Upper lobe of right lung (tissue), 1 donor: ENCODE results near the gene ZNF236. TPM values are rescaled to one million over a fixed set of nuclear protein-coding genes. Genes with fewer than 3 reads are reported as not detected.
A peak's percentile ranks its signal among the peaks of the same experiment; 100 is the strongest.

ENCODE experiments used
- ATAC-seq: fragments of 200-7000 bp; cut with Tn5 transposase; one replicate; pipeline ENCODE4 v1.9.1; 2020; ENCODE audit warnings: mild to moderate bottlenecking, moderate library complexity
- DNase-seq: peaks from one replicate; pipeline ENCODE4 v3.0.0-alpha.2; 2020
- H3K27ac ChIP-seq: fragments of 200-600 bp; one replicate; pipeline ENCODE4 v1.8.0; 2022
- H3K27me3 ChIP-seq: fragments of 200-600 bp; one replicate; pipeline ENCODE4 v1.8.0; 2022; ENCODE audit warnings: mild to moderate bottlenecking
- H3K36me3 ChIP-seq: fragments of 200-600 bp; one replicate; pipeline ENCODE4 v1.8.0; 2022
- H3K4me1 ChIP-seq: fragments of 200-600 bp; one replicate; pipeline ENCODE4 v1.8.0; 2022
- H3K4me3 ChIP-seq: fragments of 200-600 bp; one replicate; pipeline ENCODE4 v1.8.0; 2022; ENCODE audit warnings: mild to moderate bottlenecking
- H3K9me3 ChIP-seq: fragments of 200-600 bp; one replicate; pipeline ENCODE4 v1.8.0; 2022
- intact Hi-C: fragments of 100-400 bp; cut with DNase I; formaldehyde crosslinking; loops from one replicate; pipeline ENCODE4 v1.11.0; 2022
- total RNA-seq: library from RNA; stranded (reverse); fragmentation: NEBNext Ultra II Directional; extraction: Animal tissue kit (Norgen Biotek cat#: 25700); gene quantifications from one replicate; pipeline ENCODE4 v1.2.1, GENCODE V29; 2021
- TF ChIP-seq, protein P1 (sequence below): fragments of 200-600 bp; IDR thresholded peaks from one replicate; pipeline ENCODE4 v1.8.0; 2022; ENCODE audit warnings: antibody characterized with exemption
- donor health status: DM: no; HTN: yes; CAD: no; lungs with severe emphysema.

Gene ZNF236
- total RNA-seq, 1 donor from 2014 or later, result 14.9 TPM

DNA sequence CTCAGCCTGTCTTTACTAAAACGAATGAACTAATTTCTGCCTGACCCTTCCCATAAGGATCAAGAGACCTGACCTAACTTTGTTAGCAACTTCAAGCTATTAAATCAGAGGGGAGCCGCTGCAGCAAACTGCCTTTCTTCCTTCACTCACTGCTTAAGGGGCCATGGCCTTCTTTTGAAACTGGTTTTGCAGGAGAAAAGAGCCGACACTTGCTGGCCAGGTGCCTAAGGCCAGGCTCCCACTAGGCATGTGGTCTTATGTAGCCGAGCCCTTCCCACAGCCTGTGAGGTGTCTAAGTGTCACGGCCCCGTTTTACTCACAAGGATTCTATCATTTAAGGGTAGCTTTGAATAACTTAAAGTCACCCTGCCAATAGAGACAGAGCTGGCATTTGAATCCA is 130.8 kb downstream of the ZNF236 start:
- Histone ChIP-seq H3K36me3 (peaks cover 22% of the 10 kb centered on the region), H3K27me3 (no peaks in the 10 kb centered on the region), H3K27ac (peak overlapping the region; percentile 61), H3K4me3 (no peak overlapping the region), H3K9me3 (no peaks in the 10 kb centered on the region), H3K4me1 (peaks cover 28% of the 10 kb centered on the region)
- intact Hi-C loops, result no loop called here
- TF ChIP-seq, protein P1, sequence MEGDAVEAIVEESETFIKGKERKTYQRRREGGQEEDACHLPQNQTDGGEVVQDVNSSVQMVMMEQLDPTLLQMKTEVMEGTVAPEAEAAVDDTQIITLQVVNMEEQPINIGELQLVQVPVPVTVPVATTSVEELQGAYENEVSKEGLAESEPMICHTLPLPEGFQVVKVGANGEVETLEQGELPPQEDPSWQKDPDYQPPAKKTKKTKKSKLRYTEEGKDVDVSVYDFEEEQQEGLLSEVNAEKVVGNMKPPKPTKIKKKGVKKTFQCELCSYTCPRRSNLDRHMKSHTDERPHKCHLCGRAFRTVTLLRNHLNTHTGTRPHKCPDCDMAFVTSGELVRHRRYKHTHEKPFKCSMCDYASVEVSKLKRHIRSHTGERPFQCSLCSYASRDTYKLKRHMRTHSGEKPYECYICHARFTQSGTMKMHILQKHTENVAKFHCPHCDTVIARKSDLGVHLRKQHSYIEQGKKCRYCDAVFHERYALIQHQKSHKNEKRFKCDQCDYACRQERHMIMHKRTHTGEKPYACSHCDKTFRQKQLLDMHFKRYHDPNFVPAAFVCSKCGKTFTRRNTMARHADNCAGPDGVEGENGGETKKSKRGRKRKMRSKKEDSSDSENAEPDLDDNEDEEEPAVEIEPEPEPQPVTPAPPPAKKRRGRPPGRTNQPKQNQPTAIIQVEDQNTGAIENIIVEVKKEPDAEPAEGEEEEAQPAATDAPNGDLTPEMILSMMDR, result no peak
- peak; percentile 77 for DNase-seq
- peak; percentile 36 for ATAC-seq

DNA sequence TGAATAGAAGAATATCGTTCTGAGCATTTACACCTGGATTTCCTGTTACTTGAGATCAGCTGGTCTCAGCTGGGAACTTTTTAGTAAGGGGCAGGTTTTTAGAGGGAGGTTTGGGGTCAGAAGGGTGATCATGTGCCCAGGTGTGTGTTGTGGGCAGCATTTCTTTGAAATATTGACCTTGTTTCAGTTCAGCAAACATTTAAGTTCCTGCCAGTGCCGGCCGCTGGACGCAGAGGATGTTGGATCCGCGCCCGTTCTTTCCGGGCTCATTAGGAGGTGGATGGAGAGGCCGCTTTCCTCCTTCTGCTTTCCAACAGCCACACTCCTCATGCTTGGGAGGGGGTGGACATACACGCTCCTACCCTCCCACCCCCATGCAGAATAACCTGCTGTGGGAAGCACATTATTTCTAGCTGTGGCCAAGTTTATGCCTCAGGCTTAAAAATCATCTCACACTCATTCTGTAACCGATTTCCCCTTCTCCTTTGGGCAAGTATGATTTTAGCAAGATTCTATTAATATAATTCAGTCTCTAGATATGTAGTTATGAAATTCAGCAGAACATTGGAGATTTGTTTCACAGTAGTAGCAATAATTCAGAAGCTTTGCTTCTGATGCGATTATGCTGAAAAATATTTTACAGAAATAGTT is 131.4 kb downstream of the ZNF236 start:
- peak overlapping the region; percentile 61 for H3K27ac ChIP-seq
- H3K9me3 ChIP-seq, result no peaks in the 10 kb centered on the region
- intact Hi-C loops, result no loop called here
- TF ChIP-seq, protein P1, result no peak
- no peak overlapping the region for H3K4me3 ChIP-seq
- H3K27me3 ChIP-seq, result no peaks in the 10 kb centered on the region
- H3K36me3 ChIP-seq, result peaks cover 18% of the 10 kb centered on the region
- ATAC-seq (peak; percentile 63), DNase-seq (peak; percentile 90)
- peaks cover 28% of the 10 kb centered on the region for H3K4me1 ChIP-seq

DNA sequence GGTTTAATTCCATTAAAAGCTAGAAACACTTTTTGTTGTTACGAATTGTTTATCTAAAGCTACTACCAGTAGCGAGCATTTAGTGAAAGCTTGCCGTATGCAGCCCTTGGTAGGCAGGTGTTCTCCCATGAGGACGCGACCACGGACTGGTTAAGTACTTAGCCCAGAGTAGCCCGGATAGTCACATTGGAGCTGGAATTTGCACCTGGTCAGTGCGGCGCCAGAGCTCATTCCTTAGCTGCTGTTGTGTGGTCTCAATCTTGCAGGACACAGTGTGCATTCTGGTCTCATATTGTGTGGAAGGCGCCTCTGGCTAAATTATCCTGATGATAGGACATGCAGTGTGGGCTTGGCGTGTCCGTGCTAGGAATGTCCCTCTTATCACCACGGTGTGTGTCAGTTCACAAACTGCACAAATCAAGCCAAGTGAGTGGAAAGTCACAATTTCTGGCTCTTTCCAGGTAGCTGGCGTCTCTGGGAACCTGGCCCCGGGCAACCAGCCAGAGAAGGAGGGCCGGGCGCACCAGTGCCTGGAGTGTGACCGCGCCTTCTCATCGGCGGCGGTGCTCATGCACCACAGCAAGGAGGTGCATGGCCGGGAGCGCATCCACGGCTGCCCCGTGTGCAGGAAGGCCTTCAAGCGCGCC is 133.3 kb downstream of the ZNF236 start:
- intact Hi-C loops, result no loop called here
- Histone ChIP-seq H3K27me3 (no peaks in the 10 kb centered on the region), H3K4me1 (peaks cover 28% of the 10 kb centered on the region), H3K27ac (peak overlapping the region; percentile 17), H3K36me3 (peaks cover 29% of the 10 kb centered on the region), H3K4me3 (no peak overlapping the region), H3K9me3 (no peaks in the 10 kb centered on the region)
- TF ChIP-seq, protein P1, result no peak
- ATAC-seq, result peak; percentile 74
- DNase-seq, result peak; percentile 91

DNA sequence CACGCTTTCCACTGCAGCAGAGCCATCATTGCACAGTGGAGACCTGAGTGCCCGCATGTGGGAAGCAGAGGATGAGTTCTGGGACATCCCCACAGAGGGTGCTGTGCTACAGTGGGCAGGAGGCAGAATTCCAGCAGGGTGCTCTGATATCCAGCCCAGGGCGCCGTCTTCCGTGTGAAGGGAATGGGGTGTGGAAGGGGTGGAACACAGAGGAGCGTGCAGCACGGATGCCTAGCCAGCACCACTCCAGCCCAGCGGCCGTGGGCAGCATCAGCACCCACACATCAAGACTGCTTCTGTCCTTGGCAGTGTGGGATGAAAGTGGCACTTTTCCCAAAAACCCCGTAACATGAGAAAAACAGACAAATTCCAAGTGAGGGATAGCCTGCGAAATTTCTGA is 134.3 kb downstream of the ZNF236 start:
- peak; percentile 61 for DNase-seq

DNA sequence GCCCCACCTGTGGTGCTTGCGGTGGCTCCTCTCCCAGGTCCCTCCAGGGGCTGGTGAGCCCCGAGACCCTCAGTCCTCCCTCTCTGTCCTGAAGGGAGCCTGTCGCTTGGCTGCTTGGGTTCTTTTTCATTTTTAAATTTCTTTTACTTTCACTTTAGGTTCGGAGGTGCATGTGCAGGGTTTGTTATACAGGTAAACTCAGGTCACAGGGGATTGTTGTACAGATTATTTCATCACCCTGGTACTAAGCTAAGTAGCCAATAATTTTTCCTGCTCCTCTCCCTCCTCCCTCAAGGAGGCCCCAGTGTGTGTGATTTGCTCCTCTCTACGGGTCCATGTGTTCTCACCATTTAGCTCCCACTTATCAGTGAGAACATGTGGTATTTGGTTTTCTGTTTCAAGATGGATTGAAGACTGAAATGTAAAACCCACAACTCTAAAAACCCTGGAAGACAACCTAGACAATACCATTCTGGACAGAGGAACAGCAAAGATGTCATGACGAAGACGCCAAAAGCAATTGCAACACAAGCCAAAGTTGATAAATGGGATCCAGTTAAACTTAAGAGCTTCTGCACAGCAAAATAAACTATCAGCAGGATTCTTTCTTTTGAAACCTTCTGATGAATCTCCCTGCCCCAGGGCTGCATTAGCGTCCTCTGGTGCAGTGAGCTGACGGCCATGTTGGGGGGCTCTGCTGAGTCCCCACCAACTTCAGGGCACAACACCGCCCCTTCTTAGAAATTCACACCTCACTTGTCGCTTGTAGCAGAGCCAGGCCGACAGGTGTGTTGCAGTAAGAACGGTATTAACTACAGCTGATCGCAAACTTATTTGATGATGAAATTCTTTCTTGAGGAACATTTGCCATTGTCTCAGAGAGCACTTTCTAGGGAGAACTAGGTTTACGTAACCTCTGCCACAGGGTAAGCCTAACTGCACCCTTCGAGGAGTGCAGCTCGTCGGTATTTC is 135.3 kb downstream of the ZNF236 start:
- TF ChIP-seq, protein P1, result no peak
- Histone ChIP-seq H3K27me3 (no peaks in the 10 kb centered on the region), H3K4me1 (peaks cover 15% of the 10 kb centered on the region), H3K36me3 (peaks cover 25% of the 10 kb centered on the region), H3K4me3 (no peak overlapping the region), H3K9me3 (no peaks in the 10 kb centered on the region), H3K27ac (peak overlapping the region; percentile 13)
- no peak for DNase-seq
- intact Hi-C loops, result no loop called here
- ATAC-seq, result peak; percentile 26

More for the DNA sequence above, 134.3 kb downstream of the ZNF236 start:
- Histone ChIP-seq H3K36me3 (peaks cover 31% of the 10 kb centered on the region), H3K27me3 (no peaks in the 10 kb centered on the region), H3K9me3 (no peaks in the 10 kb centered on the region), H3K4me1 (peaks cover 23% of the 10 kb centered on the region), H3K4me3 (no peak overlapping the region), H3K27ac (peak overlapping the region; percentile 17)
- intact Hi-C loops, result no loop called here
- peak; percentile 2 for ATAC-seq
- TF ChIP-seq, protein P1, result no peak
